ENCODE results near the gene TTLL11. TPM values are rescaled to one million over a fixed set of nuclear protein-coding genes. Genes with fewer than 3 reads are reported as not detected.
"Not testable (repeated sequence)": the region's sequence is repeated elsewhere in the genome, so short reads cannot be mapped to it uniquely, and the experiment has no call there.

Gene TTLL11
- total RNA-seq, 1 donor: 1.0 TPM

- Histone ChIP-seq H3K27me3 (ENCODE audit: insufficient read depth, low read length) (no peaks in the 10 kb centered on the region), H3K9me3 (ENCODE audit: low read depth, low read length) (no peaks in the 10 kb centered on the region), H3K4me1 (ENCODE audit: insufficient read depth, low read length) (no peaks in the 10 kb centered on the region), H3K4me3 (ENCODE audit: low read length) (no peak overlapping the region)
Measured at GRCh38 chr9:122005597-122005996, 87.5 kb downstream of the TTLL11 start.

GRCh38 chr9:122004589-122004988, 88.5 kb downstream of the TTLL11 start:
- Histone ChIP-seq H3K4me1 (ENCODE audit: insufficient read depth, low read length) (no peaks in the 10 kb centered on the region), H3K27me3 (ENCODE audit: insufficient read depth, low read length) (no peaks in the 10 kb centered on the region), H3K4me3 (ENCODE audit: low read length) (no peak overlapping the region), H3K9me3 (ENCODE audit: low read depth, low read length) (no peaks in the 10 kb centered on the region)

GRCh38 chr9:122001491-122002201, 91.5 kb downstream of the TTLL11 start:
- Histone ChIP-seq H3K9me3 (ENCODE audit: low read depth, low read length) (no peaks in the 10 kb centered on the region), H3K4me3 (ENCODE audit: low read length) (no peak overlapping the region), H3K4me1 (ENCODE audit: insufficient read depth, low read length) (no peaks in the 10 kb centered on the region), H3K27me3 (ENCODE audit: insufficient read depth, low read length) (no peaks in the 10 kb centered on the region)

GRCh38 chr9:122000526-122000925, 92.6 kb downstream of the TTLL11 start:
- H3K4me3 ChIP-seq (ENCODE audit: low read length); H3K4me1 ChIP-seq (ENCODE audit: insufficient read depth, low read length); H3K27me3 ChIP-seq (ENCODE audit: insufficient read depth, low read length); H3K9me3 ChIP-seq (ENCODE audit: low read depth, low read length): not testable (repeated sequence)

- H3K9me3 ChIP-seq (ENCODE audit: low read depth, low read length): no peaks in the 10 kb centered on the region
- H3K4me1 ChIP-seq (ENCODE audit: insufficient read depth, low read length): no peaks in the 10 kb centered on the region
- H3K27me3 ChIP-seq (ENCODE audit: insufficient read depth, low read length): no peaks in the 10 kb centered on the region
- H3K4me3 ChIP-seq (ENCODE audit: low read length): no peak overlapping the region
Measured at GRCh38 chr9:121999556-121999955, 93.6 kb downstream of the TTLL11 start.

GRCh38 chr9:121998513-121999049, 94.5 kb downstream of the TTLL11 start:
- no peaks in the 10 kb centered on the region for H3K9me3 ChIP-seq (ENCODE audit: low read depth, low read length)
- no peak overlapping the region for H3K4me3 ChIP-seq (ENCODE audit: low read length)
- no peaks in the 10 kb centered on the region for H3K4me1 ChIP-seq (ENCODE audit: insufficient read depth, low read length)
- no peaks in the 10 kb centered on the region for H3K27me3 ChIP-seq (ENCODE audit: insufficient read depth, low read length)

GRCh38 chr9:121997791-121998190, 95.3 kb downstream of the TTLL11 start:
- Histone ChIP-seq H3K4me3 (ENCODE audit: low read length) (no peak overlapping the region), H3K9me3 (ENCODE audit: low read depth, low read length) (no peaks in the 10 kb centered on the region)

GRCh38 chr9:121996783-121997182, 96.3 kb downstream of the TTLL11 start:
- no peak overlapping the region for H3K4me3 ChIP-seq (ENCODE audit: low read length)
- no peaks in the 10 kb centered on the region for H3K9me3 ChIP-seq (ENCODE audit: low read depth, low read length)
- H3K27me3 ChIP-seq (ENCODE audit: insufficient read depth, low read length): no peaks in the 10 kb centered on the region
- H3K4me1 ChIP-seq (ENCODE audit: insufficient read depth, low read length): no peaks in the 10 kb centered on the region

More at GRCh38 chr9:121997791-121998190, 95.3 kb downstream of the TTLL11 start:
- Histone ChIP-seq H3K27me3 (ENCODE audit: insufficient read depth, low read length) (no peaks in the 10 kb centered on the region), H3K4me1 (ENCODE audit: insufficient read depth, low read length) (no peaks in the 10 kb centered on the region)

- Histone ChIP-seq H3K4me1 (ENCODE audit: insufficient read depth, low read length) (no peaks in the 10 kb centered on the region), H3K27me3 (ENCODE audit: insufficient read depth, low read length) (no peaks in the 10 kb centered on the region), H3K4me3 (ENCODE audit: low read length) (no peak overlapping the region), H3K9me3 (ENCODE audit: low read depth, low read length) (no peaks in the 10 kb centered on the region)
Measured at GRCh38 chr9:121995997-121996396, 97.1 kb downstream of the TTLL11 start.

GRCh38 chr9:121992571-121993212, 100.4 kb downstream of the TTLL11 start:
- Histone ChIP-seq H3K4me3 (ENCODE audit: low read length) (no peak overlapping the region), H3K9me3 (ENCODE audit: low read depth, low read length) (no peaks in the 10 kb centered on the region), H3K27me3 (ENCODE audit: insufficient read depth, low read length) (no peaks in the 10 kb centered on the region), H3K4me1 (ENCODE audit: insufficient read depth, low read length) (no peaks in the 10 kb centered on the region)

- Histone ChIP-seq H3K4me1 (ENCODE audit: insufficient read depth, low read length) (no peaks in the 10 kb centered on the region), H3K4me3 (ENCODE audit: low read length) (no peak overlapping the region), H3K9me3 (ENCODE audit: low read depth, low read length) (no peaks in the 10 kb centered on the region), H3K27me3 (ENCODE audit: insufficient read depth, low read length) (no peaks in the 10 kb centered on the region)
Measured at GRCh38 chr9:121991307-121991661, 101.8 kb downstream of the TTLL11 start.

GRCh38 chr9:121990600-121991306, 102.4 kb downstream of the TTLL11 start:
- Histone ChIP-seq H3K27me3 (ENCODE audit: insufficient read depth, low read length) (no peaks in the 10 kb centered on the region), H3K9me3 (ENCODE audit: low read depth, low read length) (no peaks in the 10 kb centered on the region), H3K4me1 (ENCODE audit: insufficient read depth, low read length) (no peaks in the 10 kb centered on the region), H3K4me3 (ENCODE audit: low read length) (no peak overlapping the region)

GRCh38 chr9:121989010-121989409, 104.1 kb downstream of the TTLL11 start:
- H3K9me3 ChIP-seq (ENCODE audit: low read depth, low read length): no peaks in the 10 kb centered on the region
- no peak overlapping the region for H3K4me3 ChIP-seq (ENCODE audit: low read length)
- H3K27me3 ChIP-seq (ENCODE audit: insufficient read depth, low read length): no peaks in the 10 kb centered on the region
- no peaks in the 10 kb centered on the region for H3K4me1 ChIP-seq (ENCODE audit: insufficient read depth, low read length)

- no peaks in the 10 kb centered on the region for H3K4me1 ChIP-seq (ENCODE audit: insufficient read depth, low read length)
- no peaks in the 10 kb centered on the region for H3K27me3 ChIP-seq (ENCODE audit: insufficient read depth, low read length)
- H3K4me3 ChIP-seq (ENCODE audit: low read length): no peak overlapping the region
- no peaks in the 10 kb centered on the region for H3K9me3 ChIP-seq (ENCODE audit: low read depth, low read length)
Measured at GRCh38 chr9:121987314-121987713, 105.8 kb downstream of the TTLL11 start.

GRCh38 chr9:121985792-121986494, 107.2 kb downstream of the TTLL11 start:
- no peaks in the 10 kb centered on the region for H3K9me3 ChIP-seq (ENCODE audit: low read depth, low read length)
- no peaks in the 10 kb centered on the region for H3K27me3 ChIP-seq (ENCODE audit: insufficient read depth, low read length)
- H3K4me1 ChIP-seq (ENCODE audit: insufficient read depth, low read length): no peaks in the 10 kb centered on the region
- no peak overlapping the region for H3K4me3 ChIP-seq (ENCODE audit: low read length)
